HepG2 (cell line): Measurements from ENCODE around the gene GGTLC1.

Source experiments
- CTCF ChIP-seq: sonication (generic); formaldehyde crosslinking; IDR thresholded peaks from 2 replicates; pipeline ENCODE4 v1.5.0; 2020; ENCODE audit warnings: mild to moderate bottlenecking, missing genetic modification reagents, moderate library complexity
- GTF2F1 ChIP-seq: fragments of 150-350 bp; IDR thresholded peaks from 2 replicates; pipeline ENCODE4 v1.6.1; 2014; ENCODE audit warnings: low read length
- HDAC6 ChIP-seq: fragments of 200-600 bp; sonication (generic); IDR thresholded peaks from 2 replicates; pipeline ENCODE4 v1.7.0; 2017; ENCODE audit warnings: mild to moderate bottlenecking, antibody characterized with exemption, low read length, low read depth
- PHF8 ChIP-seq: sonication (generic); formaldehyde crosslinking; IDR thresholded peaks from 2 replicates; pipeline ENCODE4 v1.5.0; 2020; ENCODE audit warnings: missing genetic modification reagents
- POLR2A ChIP-seq, 2 experiments: IDR thresholded peaks; 2 replicates each; pipeline ENCODE4 v1.6.1; 2011; ENCODE audit warnings: low read depth in 2 of 2, low read length in 2 of 2, mild to moderate bottlenecking in 1 of 2, moderate library complexity in 1 of 2; ENCODE audit not compliant: insufficient read depth in 1 of 2
- RFX5 ChIP-seq: IDR thresholded peaks from 2 replicates; pipeline ENCODE4 v1.6.1; 2011; ENCODE audit warnings: low read depth, low read length, improper control_type of control experiment
- ZNF232 ChIP-seq: sonication (generic); formaldehyde crosslinking; IDR thresholded peaks from 2 replicates; pipeline ENCODE4 v1.4.0; 2020; ENCODE audit warnings: missing genetic modification reagents, borderline replicate concordance
- ZNF350 ChIP-seq: sonication (generic); formaldehyde crosslinking; IDR thresholded peaks from 2 replicates; pipeline ENCODE4 v1.4.0; 2020; ENCODE audit warnings: mild to moderate bottlenecking, low read depth, missing genetic modification reagents, borderline replicate concordance
- TF ChIP-seq, protein P1 (sequence below): sonication (generic); formaldehyde crosslinking; conservative IDR thresholded peaks from 2 replicates; pipeline ENCODE4 v1.4.0; 2020; ENCODE audit warnings: missing genetic modification reagents
- TF ChIP-seq, protein P2 (sequence below): sonication (generic); formaldehyde crosslinking; IDR thresholded peaks from 2 replicates; pipeline ENCODE4 v1.4.0; 2020; ENCODE audit warnings: missing genetic modification reagents

GRCh38 chr20:23962272-23962671, 26.3 kb downstream of the GGTLC1 start:
- TF ChIP-seq ZNF350 = no peak
- no peak for TF ChIP-seq ZNF232 (CRISPR knock-in tag)
- no peak for TF ChIP-seq CTCF (CRISPR knock-in tag)
- TF ChIP-seq, protein P1, sequence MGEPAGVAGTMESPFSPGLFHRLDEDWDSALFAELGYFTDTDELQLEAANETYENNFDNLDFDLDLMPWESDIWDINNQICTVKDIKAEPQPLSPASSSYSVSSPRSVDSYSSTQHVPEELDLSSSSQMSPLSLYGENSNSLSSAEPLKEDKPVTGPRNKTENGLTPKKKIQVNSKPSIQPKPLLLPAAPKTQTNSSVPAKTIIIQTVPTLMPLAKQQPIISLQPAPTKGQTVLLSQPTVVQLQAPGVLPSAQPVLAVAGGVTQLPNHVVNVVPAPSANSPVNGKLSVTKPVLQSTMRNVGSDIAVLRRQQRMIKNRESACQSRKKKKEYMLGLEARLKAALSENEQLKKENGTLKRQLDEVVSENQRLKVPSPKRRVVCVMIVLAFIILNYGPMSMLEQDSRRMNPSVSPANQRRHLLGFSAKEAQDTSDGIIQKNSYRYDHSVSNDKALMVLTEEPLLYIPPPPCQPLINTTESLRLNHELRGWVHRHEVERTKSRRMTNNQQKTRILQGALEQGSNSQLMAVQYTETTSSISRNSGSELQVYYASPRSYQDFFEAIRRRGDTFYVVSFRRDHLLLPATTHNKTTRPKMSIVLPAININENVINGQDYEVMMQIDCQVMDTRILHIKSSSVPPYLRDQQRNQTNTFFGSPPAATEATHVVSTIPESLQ (CRISPR knock-in tag) = no peak
- no peak for TF ChIP-seq RFX5
- TF ChIP-seq, protein P2, sequence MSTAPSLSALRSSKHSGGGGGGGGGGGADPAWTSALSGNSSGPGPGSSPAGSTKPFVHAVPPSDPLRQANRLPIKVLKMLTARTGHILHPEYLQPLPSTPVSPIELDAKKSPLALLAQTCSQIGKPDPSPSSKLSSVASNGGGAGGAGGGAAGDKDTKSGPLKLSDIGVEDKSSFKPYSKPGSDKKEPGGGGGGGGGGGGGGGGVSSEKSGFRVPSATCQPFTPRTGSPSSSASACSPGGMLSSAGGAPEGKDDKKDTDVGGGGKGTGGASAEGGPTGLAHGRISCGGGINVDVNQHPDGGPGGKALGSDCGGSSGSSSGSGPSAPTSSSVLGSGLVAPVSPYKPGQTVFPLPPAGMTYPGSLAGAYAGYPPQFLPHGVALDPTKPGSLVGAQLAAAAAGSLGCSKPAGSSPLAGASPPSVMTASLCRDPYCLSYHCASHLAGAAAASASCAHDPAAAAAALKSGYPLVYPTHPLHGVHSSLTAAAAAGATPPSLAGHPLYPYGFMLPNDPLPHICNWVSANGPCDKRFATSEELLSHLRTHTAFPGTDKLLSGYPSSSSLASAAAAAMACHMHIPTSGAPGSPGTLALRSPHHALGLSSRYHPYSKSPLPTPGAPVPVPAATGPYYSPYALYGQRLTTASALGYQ (CRISPR knock-in tag) = no peak
- TF ChIP-seq PHF8 (CRISPR knock-in tag) = no peak
- TF ChIP-seq HDAC6 = no peak
- TF ChIP-seq GTF2F1 = no peak
- no peak for TF ChIP-seq POLR2A (IDR thresholded peaks at IDR 0.05; ENCODE audit: insufficient read depth in 1 of 2, low read depth in 2 of 2, low read length in 2 of 2)
